ENCODE measurements around the gene CDK14.

CDK14 gene

GRCh38 chr7:90944021-90944420 lies 347.9 kb downstream of the CDK14 start:
- DNase-seq (ENCODE audit: low read depth in 4 of 4, low spot score in 1 of 4) = no peak

- no peak for DNase-seq (ENCODE audit: low read depth in 4 of 4, low spot score in 1 of 4)
These were observed 349.1 kb downstream of the CDK14 start for GRCh38 chr7:90945104-90945787.

GRCh38 chr7:90946730-90947501 lies 350.8 kb downstream of the CDK14 start:
- DNase-seq (ENCODE audit: low read depth in 4 of 4, low spot score in 1 of 4) = no peak

GRCh38 chr7:90948085-90948484 lies 352.0 kb downstream of the CDK14 start:
- no peak for DNase-seq (ENCODE audit: low read depth in 4 of 4, low spot score in 1 of 4)

- DNase-seq (ENCODE audit: low read depth in 4 of 4, low spot score in 1 of 4) = no peak
These were observed 355.1 kb downstream of the CDK14 start for GRCh38 chr7:90951229-90951628.

GRCh38 chr7:90951986-90952954 lies 356.1 kb downstream of the CDK14 start:
- no peak for DNase-seq (ENCODE audit: low read depth in 4 of 4, low spot score in 1 of 4)

- DNase-seq (ENCODE audit: low read depth in 4 of 4, low spot score in 1 of 4) = no peak
These were observed 359.6 kb downstream of the CDK14 start for GRCh38 chr7:90955641-90956207.

- no peak for DNase-seq (ENCODE audit: low read depth in 4 of 4, low spot score in 1 of 4)
These were observed 361.8 kb downstream of the CDK14 start for GRCh38 chr7:90957883-90958282.

- DNase-seq (ENCODE audit: low read depth in 4 of 4, low spot score in 1 of 4) = no peak
These were observed 362.5 kb downstream of the CDK14 start for GRCh38 chr7:90958647-90959046.

GRCh38 chr7:90961037-90961725 lies 365.1 kb downstream of the CDK14 start:
- DNase-seq (ENCODE audit: low read depth in 4 of 4, low spot score in 1 of 4) = no peak

- DNase-seq (ENCODE audit: low read depth in 4 of 4, low spot score in 1 of 4) = no peak
These were observed 369.1 kb downstream of the CDK14 start for GRCh38 chr7:90965211-90965610.

GRCh38 chr7:90966346-90966745 lies 370.2 kb downstream of the CDK14 start:
- no peak for DNase-seq (ENCODE audit: low read depth in 4 of 4, low spot score in 1 of 4)

GRCh38 chr7:90968871-90969270 lies 372.8 kb downstream of the CDK14 start:
- no peak for DNase-seq (ENCODE audit: low read depth in 4 of 4, low spot score in 1 of 4)

- no peak for DNase-seq (ENCODE audit: low read depth in 4 of 4, low spot score in 1 of 4)
These were observed 376.9 kb downstream of the CDK14 start for GRCh38 chr7:90972906-90973550.

GRCh38 chr7:90977056-90977455 lies 380.9 kb downstream of the CDK14 start:
- no peak for DNase-seq (ENCODE audit: low read depth in 4 of 4, low spot score in 1 of 4)

GRCh38 chr7:90980545-90980944 lies 384.4 kb downstream of the CDK14 start:
- no peak for DNase-seq (ENCODE audit: low read depth in 4 of 4, low spot score in 1 of 4)

GRCh38 chr7:90982228-90982627 lies 386.1 kb downstream of the CDK14 start:
- no peak for DNase-seq (ENCODE audit: low read depth in 4 of 4, low spot score in 1 of 4)

- no peak for DNase-seq (ENCODE audit: low read depth in 4 of 4, low spot score in 1 of 4)
These were observed 388.6 kb downstream of the CDK14 start for GRCh38 chr7:90984692-90985091.

GRCh38 chr7:90988516-90988915 lies 392.4 kb downstream of the CDK14 start:
- no peak for DNase-seq (ENCODE audit: low read depth in 4 of 4, low spot score in 1 of 4)

Measured in stimulated activated CD4-positive, alpha-beta T cell treated with anti-CD3 and anti-CD28 coated beads, Interleukin-1b, Interleukin-23, amount 100 ng/mL, for 24 hours (primary cell).